ENCODE measurements around the gene JDP2. TPM values are rescaled to one million over a fixed set of nuclear protein-coding genes. Genes with fewer than 3 reads are reported as not detected.

Gene JDP2
- total and polyA plus RNA-seq, 2 of the 4 experiments (the other 2 are of a cell fraction) = 35.7 to 38.4 TPM

DNA sequence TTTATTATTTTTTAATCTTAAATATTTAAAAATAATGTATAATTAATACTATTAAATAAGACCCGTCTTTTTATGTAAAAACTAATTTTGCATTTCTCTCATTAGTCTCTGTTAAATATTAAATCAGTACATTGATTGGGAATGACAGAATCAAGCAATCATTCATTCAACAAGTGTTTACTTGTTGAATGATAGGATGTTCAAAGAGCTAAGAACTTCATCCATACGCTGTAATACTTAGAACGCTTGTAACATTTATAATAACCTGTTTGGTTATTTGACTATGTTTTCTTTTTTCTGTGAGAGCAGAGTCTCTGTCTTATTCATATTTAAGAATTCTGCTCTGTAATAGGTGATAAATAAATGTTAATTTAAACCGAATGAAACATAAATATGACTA is 91.6 kb downstream of the JDP2 start:
- no CpG with 5 or more reads among the region's 4 CpGs for WGBS, 2 experiments (ENCODE audit: extremely low coverage in 2 of 2, insufficient read length in 1 of 2)
- no peaks in the 10 kb centered on the region for H3K36me3 ChIP-seq (ENCODE audit: control insufficient read depth, insufficient read depth, low read length)
- H3K4me2 ChIP-seq (ENCODE audit: low read depth, low read length) = no peak overlapping the region
- intact Hi-C loops (cut with micrococcal nuclease) = no loop called here
- no peak overlapping the region for H3K14ac ChIP-seq (replicated peaks; ENCODE audit: low read depth, low read length)
- H3K9me1 ChIP-seq (ENCODE audit: insufficient read depth, low read length) = peaks cover 3% of the 10 kb centered on the region; the same call in 1 of the 2 replicates
- H3K9me3 ChIP-seq (ENCODE audit: control insufficient read depth, insufficient read depth, low read length) = no peaks in the 10 kb centered on the region
- ATAC-seq (ENCODE audit: low read depth) (no peak), DNase-seq (no peak)
- H3K18ac ChIP-seq (ENCODE audit: low read depth, low read length) = no peak overlapping the region
- H4K5ac ChIP-seq (ENCODE audit: low read depth, low read length) = no peak overlapping the region
- no TSS peak for BruUV-seq (replicated peaks)
- H2AFZ ChIP-seq (replicated peaks; ENCODE audit: low read length, poor library complexity) = no peak overlapping the region
- H3K9ac ChIP-seq (ENCODE audit: low read depth, low read length) = no peak overlapping the region
- H2AK5ac ChIP-seq (ENCODE audit: low read depth, low read length) = no peak overlapping the region
- H3K4me3 ChIP-seq (ENCODE audit: insufficient read depth, low read depth, low read length) = no peak overlapping the region
- H2BK120ac ChIP-seq (ENCODE audit: low read depth, low read length) = no peak overlapping the region
- H2BK5ac ChIP-seq (ENCODE audit: low read depth, low read length, poor library complexity, severe bottlenecking) = no peak overlapping the region
- H4K91ac ChIP-seq (ENCODE audit: insufficient read depth, low read depth, low read length) = no peak overlapping the region
- no peak overlapping the region for H3K4ac ChIP-seq (ENCODE audit: low read depth, low read length)
- H3K27me3 ChIP-seq (ENCODE audit: control insufficient read depth, insufficient read depth, low read length) = peaks cover 22% of the 10 kb centered on the region
- no peak overlapping the region for H3K56ac ChIP-seq (ENCODE audit: extremely low read depth, insufficient read depth, low read length)
- ChIA-PET CTCF (no interaction called here), POLR2A (ENCODE audit: unreplicated experiment) (no interaction called here)
- H3K23ac ChIP-seq (ENCODE audit: low read depth, low read length) = no peak overlapping the region
- H4K8ac ChIP-seq (ENCODE audit: low read depth in 2 of 2, low read length in 2 of 2) = no peak overlapping the region
- H2AK9ac ChIP-seq (replicated peaks; ENCODE audit: low read depth, low read length, poor library complexity) = no peak overlapping the region
- dilution Hi-C loops (cut with HindIII; ENCODE audit: low sequenced_read_pairs, unreplicated experiment) = no loop called here
- H2BK20ac ChIP-seq (ENCODE audit: low read depth, low read length) = no peak overlapping the region
- no peak overlapping the region for H2BK15ac ChIP-seq (ENCODE audit: low read depth, low read length)
- TF ChIP-seq CEBPB (IDR thresholded peaks at IDR 0.05; ENCODE audit: low read depth, low read length) (no peak), CHD1 (IDR thresholded peaks at IDR 0.05; ENCODE audit: low read depth, low read length) (no peak), POLR2A (IDR thresholded peaks at IDR 0.05; ENCODE audit: low read depth, low read length) (no peak), RFX5 (IDR thresholded peaks at IDR 0.05; ENCODE audit: low read depth, low read length) (no peak), BHLHE40 (IDR thresholded peaks at IDR 0.05; ENCODE audit: low read depth, low read length) (no peak)
- H3K79me1 ChIP-seq (ENCODE audit: low read depth in 1 of 2, low read length in 2 of 2) = no peaks in the 10 kb centered on the region
- no peak overlapping the region for H3K27ac ChIP-seq (ENCODE audit: insufficient read depth, low read length)
- H3K4me1 ChIP-seq (ENCODE audit: control insufficient read depth, insufficient read depth, low read length) = peaks cover 2% of the 10 kb centered on the region; the same call in 1 of the 2 replicates
- in situ Hi-C loops (cut with MboI; ENCODE audit: low sequenced_read_pairs) = no loop called here
- H4K20me1 ChIP-seq (ENCODE audit: insufficient read depth, low read length) = no peaks in the 10 kb centered on the region
